DMS114 treated with DMSO at 0.1 percent for 48 hours (cell line): ENCODE results near the gene DNAJC27.
A peak's percentile ranks its signal among the peaks of the same experiment; 100 is the strongest.
"Not testable (repeated sequence)": the region's sequence is repeated elsewhere in the genome, so short reads cannot be mapped to it uniquely, and the experiment has no call there.

ENCODE experiments used
- DNase-seq: peaks from one replicate; lab custom pipeline; 2025; ENCODE audit not compliant: unreplicated experiment; lab: John Stamatoyannopoulos, UW

DNAJC27 gene

GRCh38 chr2:24971536-24972314 lies at the start of gene DNAJC27:
Gene DNAJC27 (minus strand): TSS chr2:24971955. CDS start chr2:24971904, 51 bp downstream.
- DNase-seq, result peak; percentile 89

GRCh38 chr2:25018681-25019080 lies 46.9 kb upstream of the DNAJC27 start:
- DNase-seq, result no peak

GRCh38 chr2:25014631-25015030 lies 42.9 kb upstream of the DNAJC27 start:
- DNase-seq, result no peak

- DNase-seq, result not testable (repeated sequence)
Measured at GRCh38 chr2:25011342-25011741, 39.6 kb upstream of the DNAJC27 start.

GRCh38 chr2:25009954-25010353 lies 38.2 kb upstream of the DNAJC27 start:
- no peak for DNase-seq

- DNase-seq, result no peak
Measured at GRCh38 chr2:25002066-25002465, 30.3 kb upstream of the DNAJC27 start.

GRCh38 chr2:25001325-25001637 lies 29.5 kb upstream of the DNAJC27 start:
- no peak for DNase-seq

GRCh38 chr2:25000503-25001324 lies 29.0 kb upstream of the DNAJC27 start:
- DNase-seq, result no peak

- no peak for DNase-seq
Measured at GRCh38 chr2:25000036-25000435, 28.3 kb upstream of the DNAJC27 start.

- DNase-seq, result not testable (repeated sequence)
Measured at GRCh38 chr2:24999097-24999496, 27.3 kb upstream of the DNAJC27 start.

- no peak for DNase-seq
Measured at GRCh38 chr2:24994146-24994724, 22.5 kb upstream of the DNAJC27 start.

- no peak for DNase-seq
Measured at GRCh38 chr2:24993406-24994145, 21.8 kb upstream of the DNAJC27 start.

GRCh38 chr2:24986372-24986771 lies 14.6 kb upstream of the DNAJC27 start:
- no peak for DNase-seq

GRCh38 chr2:24985511-24985910 lies 13.8 kb upstream of the DNAJC27 start:
- no peak for DNase-seq

GRCh38 chr2:24984912-24985311 lies 13.2 kb upstream of the DNAJC27 start:
- no peak for DNase-seq

- DNase-seq, result no peak
Measured at GRCh38 chr2:24981411-24982136, 9.8 kb upstream of the DNAJC27 start.

- DNase-seq, result no peak
Measured at GRCh38 chr2:24978661-24979060, 6.9 kb upstream of the DNAJC27 start.

- no peak for DNase-seq
Measured at GRCh38 chr2:24977631-24978030, 5.9 kb upstream of the DNAJC27 start.

GRCh38 chr2:24973812-24974211 lies 2.1 kb upstream of the DNAJC27 start:
- no peak for DNase-seq

GRCh38 chr2:24972315-24972961 lies 683 bp upstream of the DNAJC27 start:
- peak; percentile 39 for DNase-seq
